Glutamatergic neuron (in vitro differentiated cells): ENCODE data around the gene DENND5A. TPM values are rescaled to one million over a fixed set of nuclear protein-coding genes. Genes with fewer than 3 reads are reported as not detected.

Experiments
- DNase-seq: peaks from one replicate; pipeline ENCODE4 v3.0.0; 2022
- H3K27ac Mint-ChIP-seq: one replicate; pipeline ENCODE4 v1.8.0; 2020; ENCODE audit warnings: mild to moderate bottlenecking, mixed read lengths, inconsistent platforms; ENCODE audit not compliant: unreplicated experiment
- H3K27me3 Mint-ChIP-seq: one replicate; pipeline ENCODE4 v1.8.0; 2020; ENCODE audit warnings: mild to moderate bottlenecking, moderate library complexity, mixed read lengths, inconsistent platforms; ENCODE audit not compliant: unreplicated experiment
- H3K36me3 Mint-ChIP-seq: one replicate; pipeline ENCODE4 v1.8.0; 2020; ENCODE audit warnings: mild to moderate bottlenecking, mixed read lengths, inconsistent platforms; ENCODE audit not compliant: unreplicated experiment
- H3K4me1 Mint-ChIP-seq: one replicate; pipeline ENCODE4 v1.8.0; 2020; ENCODE audit warnings: mild to moderate bottlenecking, low read depth, mixed read lengths, inconsistent platforms; ENCODE audit not compliant: unreplicated experiment
- H3K4me3 Mint-ChIP-seq: one replicate; pipeline ENCODE4 v1.8.0; 2020; ENCODE audit warnings: mild to moderate bottlenecking, mixed read lengths, inconsistent platforms; ENCODE audit not compliant: unreplicated experiment
- H3K9me3 Mint-ChIP-seq: one replicate; pipeline ENCODE4 v1.8.0; 2020; ENCODE audit warnings: mild to moderate bottlenecking, moderate library complexity, mixed read lengths, inconsistent platforms; ENCODE audit not compliant: unreplicated experiment
- total RNA-seq: library from RNA; stranded (reverse); fragmentation: NEBNext Ultra II Directional; extraction: Animal tissue kit (Norgen Biotek cat#: 25700); gene quantifications from one replicate; pipeline ENCODE4 v1.2.1, GENCODE V29; 2021; ENCODE audit not compliant: unreplicated experiment
- TF ChIP-seq, protein P1 (sequence below): fragments of 200-600 bp; sonication (generic); IDR thresholded peaks from one replicate; pipeline ENCODE4 v1.5.0; 2021; ENCODE audit not compliant: partially characterized antibody, unreplicated experiment

The DENND5A gene
- total RNA-seq, 1 donor from 2014 or later = 155 TPM

DNA sequence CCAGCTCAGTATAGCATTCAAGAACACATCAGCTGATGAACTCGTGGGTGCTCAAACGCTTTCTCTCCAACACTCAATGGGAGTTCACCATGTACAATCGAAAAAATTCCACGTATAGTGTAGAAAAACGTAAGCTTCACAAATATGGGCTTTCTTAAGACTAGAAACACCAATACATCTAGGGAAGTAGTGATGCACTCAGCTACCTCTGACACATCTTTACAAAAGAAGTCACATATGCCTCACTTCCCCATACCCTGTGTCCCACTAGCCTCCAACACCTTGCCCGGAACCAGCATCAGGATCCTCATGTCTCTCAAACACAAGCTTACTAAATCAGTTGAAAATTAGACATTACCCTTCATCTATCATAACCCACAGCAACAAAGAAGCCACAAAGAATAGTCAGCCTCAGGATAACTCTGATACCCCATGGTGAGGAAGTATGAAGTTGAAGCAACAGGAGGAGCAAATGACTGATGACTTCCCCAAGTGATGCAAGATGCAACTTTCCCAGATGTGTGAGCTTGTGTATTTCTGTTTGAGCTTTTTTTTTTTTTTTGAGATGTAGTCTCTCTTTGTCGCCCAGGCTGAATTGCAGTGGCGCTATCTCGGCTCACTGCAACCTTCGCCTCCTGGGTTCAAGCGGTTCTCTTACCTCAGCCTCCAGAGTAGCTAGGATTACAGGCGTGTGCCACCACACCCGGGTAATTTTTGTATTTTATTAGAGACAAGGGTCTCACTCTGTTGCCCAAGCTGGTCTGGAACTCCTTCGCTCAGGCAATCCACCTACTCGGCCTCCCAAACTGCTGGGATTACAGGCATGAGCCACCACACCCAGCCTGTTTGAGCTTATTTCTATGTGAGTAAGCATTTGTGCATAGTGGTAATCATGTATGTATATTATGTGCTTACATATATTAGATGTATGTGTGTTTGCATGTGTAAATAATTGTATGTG lies 8.5 kb upstream of the DENND5A start:
- Mint-ChIP-seq H3K4me1 (no peaks in the 10 kb centered on the region), H3K27ac (no peak overlapping the region), H3K4me3 (no peak overlapping the region), H3K9me3 (no peaks in the 10 kb centered on the region), H3K27me3 (no peaks in the 10 kb centered on the region), H3K36me3 (no peaks in the 10 kb centered on the region)
- TF ChIP-seq, protein P1, sequence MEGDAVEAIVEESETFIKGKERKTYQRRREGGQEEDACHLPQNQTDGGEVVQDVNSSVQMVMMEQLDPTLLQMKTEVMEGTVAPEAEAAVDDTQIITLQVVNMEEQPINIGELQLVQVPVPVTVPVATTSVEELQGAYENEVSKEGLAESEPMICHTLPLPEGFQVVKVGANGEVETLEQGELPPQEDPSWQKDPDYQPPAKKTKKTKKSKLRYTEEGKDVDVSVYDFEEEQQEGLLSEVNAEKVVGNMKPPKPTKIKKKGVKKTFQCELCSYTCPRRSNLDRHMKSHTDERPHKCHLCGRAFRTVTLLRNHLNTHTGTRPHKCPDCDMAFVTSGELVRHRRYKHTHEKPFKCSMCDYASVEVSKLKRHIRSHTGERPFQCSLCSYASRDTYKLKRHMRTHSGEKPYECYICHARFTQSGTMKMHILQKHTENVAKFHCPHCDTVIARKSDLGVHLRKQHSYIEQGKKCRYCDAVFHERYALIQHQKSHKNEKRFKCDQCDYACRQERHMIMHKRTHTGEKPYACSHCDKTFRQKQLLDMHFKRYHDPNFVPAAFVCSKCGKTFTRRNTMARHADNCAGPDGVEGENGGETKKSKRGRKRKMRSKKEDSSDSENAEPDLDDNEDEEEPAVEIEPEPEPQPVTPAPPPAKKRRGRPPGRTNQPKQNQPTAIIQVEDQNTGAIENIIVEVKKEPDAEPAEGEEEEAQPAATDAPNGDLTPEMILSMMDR = no peak
- no peak for DNase-seq

DNA sequence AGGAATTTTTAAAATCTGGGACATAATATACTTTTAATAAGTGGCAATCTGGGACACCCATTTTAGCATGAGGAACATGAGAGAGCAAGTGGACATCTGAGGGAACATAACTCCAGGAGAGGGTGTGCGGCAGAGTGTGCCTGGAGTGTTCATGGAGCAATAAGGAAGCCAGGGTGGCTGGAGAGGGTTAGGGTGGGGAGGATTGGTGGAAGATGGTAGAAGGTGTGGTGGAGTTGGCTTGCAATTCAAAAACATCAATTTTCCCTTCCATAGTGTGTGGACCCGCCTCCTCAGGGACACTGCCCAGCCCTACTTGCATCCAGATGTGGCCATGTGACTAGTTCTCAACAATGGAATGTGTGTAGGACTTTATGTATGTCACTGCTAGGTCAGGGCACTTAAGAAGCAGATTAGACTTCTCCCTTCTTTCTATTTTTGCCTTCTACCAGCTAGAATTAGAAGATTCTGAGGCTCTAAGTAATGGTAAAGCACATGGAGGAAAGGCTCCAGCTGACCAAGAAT lies 4.4 kb upstream of the DENND5A start:
- TF ChIP-seq, protein P1 = no peak
- Mint-ChIP-seq H3K9me3 (peaks cover 5% of the 10 kb centered on the region), H3K4me1 (peaks cover 4% of the 10 kb centered on the region), H3K4me3 (no peak overlapping the region), H3K27ac (no peak overlapping the region), H3K36me3 (no peaks in the 10 kb centered on the region), H3K27me3 (peaks cover 6% of the 10 kb centered on the region)
- DNase-seq = no peak

DNA sequence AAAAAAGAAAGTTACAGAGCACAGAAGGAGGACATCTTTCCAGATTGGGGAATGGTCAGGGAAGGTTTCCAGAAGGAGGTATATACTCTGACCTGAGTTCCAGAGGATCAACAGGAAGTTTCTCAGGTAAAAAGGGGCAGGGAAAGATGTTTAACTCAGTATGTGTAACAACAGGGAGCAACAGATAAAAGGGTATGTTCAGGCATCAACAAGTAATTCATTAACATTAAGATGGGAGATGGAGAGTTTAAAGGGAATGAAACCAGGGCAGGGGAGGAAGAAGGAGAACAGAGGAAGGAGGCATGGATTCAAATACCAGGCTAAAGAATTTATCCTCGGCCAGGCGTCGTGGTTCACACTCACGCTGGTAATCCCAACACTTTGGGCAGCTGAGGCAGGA lies 2.5 kb upstream of the DENND5A start:
- DNase-seq = no peak
- TF ChIP-seq, protein P1 = no peak
- no peak overlapping the region for H3K4me3 Mint-ChIP-seq
- H3K27me3 Mint-ChIP-seq = peaks cover 13% of the 10 kb centered on the region
- no peak overlapping the region for H3K27ac Mint-ChIP-seq
- peaks cover 12% of the 10 kb centered on the region for H3K9me3 Mint-ChIP-seq
- H3K36me3 Mint-ChIP-seq = no peaks in the 10 kb centered on the region
- peaks cover 7% of the 10 kb centered on the region for H3K4me1 Mint-ChIP-seq

DNA sequence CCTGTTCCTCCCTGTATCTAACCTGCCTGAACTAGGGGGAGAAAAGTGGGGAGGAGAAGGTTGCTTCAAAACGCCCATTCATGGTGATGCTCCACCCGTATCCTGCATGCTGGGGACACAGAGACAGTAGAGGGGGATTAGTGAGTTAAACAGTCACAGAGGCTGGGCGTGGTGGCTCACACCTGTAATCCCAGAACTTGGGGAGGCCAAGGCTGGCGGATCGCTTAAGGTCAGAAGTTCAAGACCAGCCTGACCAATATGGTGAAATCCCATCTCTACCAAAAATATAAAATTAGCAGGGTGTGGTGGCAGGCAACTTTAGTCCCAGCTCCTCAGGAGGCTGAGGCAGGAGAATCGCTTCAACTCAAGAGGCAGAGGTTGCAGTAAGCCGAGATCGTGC lies 1.8 kb upstream of the DENND5A start:
- Mint-ChIP-seq H3K27ac (no peak overlapping the region), H3K9me3 (peaks cover 12% of the 10 kb centered on the region), H3K4me1 (peaks cover 7% of the 10 kb centered on the region), H3K36me3 (no peaks in the 10 kb centered on the region), H3K27me3 (peaks cover 13% of the 10 kb centered on the region), H3K4me3 (no peak overlapping the region)
- TF ChIP-seq, protein P1 = no peak
- DNase-seq = no peak
